ENCODE measurements around the gene ARHGEF19. TPM values are rescaled to one million over a fixed set of nuclear protein-coding genes. Genes with fewer than 3 reads are reported as not detected.
A peak's percentile ranks its signal among the peaks of the same experiment; 100 is the strongest.
"Not testable (repeated sequence)": the region's sequence is repeated elsewhere in the genome, so short reads cannot be mapped to it uniquely, and the experiment has no call there.

ARHGEF19 gene
- total and polyA plus RNA-seq, 9 donors: 1.3 to 9.2 (median 2.8) TPM

DNA sequence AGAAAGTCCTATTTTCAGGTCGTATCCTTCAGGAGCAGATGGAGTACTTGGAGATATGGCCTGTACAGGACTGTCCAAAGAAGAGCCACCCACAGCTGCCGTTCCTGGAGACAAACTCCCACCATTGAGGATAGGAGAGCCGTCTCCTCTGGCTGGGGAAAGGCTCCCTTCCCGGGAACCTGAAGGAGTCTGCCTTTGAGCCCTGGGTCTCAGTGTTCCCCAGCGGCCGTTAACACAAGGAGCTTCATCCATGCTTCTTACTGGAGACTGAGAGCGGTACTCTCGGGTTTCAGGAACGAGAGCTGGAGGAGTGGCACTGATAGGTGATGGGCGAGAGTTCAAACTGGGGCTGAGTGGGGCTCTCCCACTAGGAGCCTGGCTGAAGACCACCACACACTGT, 38.9 kb upstream of the ARHGEF19 start:
- peaks cover 30% of the 10 kb centered on the region for H3K4me1 ChIP-seq (ENCODE audit: control insufficient read depth, insufficient read depth, low read length)
- 77% methylated on average over 6 of the region's 10 CpGs for WGBS (ENCODE audit: insufficient coverage)
- DNase-seq: no peak
- H3K27ac ChIP-seq (ENCODE audit: low read length): no peak overlapping the region
- H3K36me3 ChIP-seq (ENCODE audit: control insufficient read depth, insufficient read depth, low read length): peaks cover 52% of the 10 kb centered on the region
- H3K9me3 ChIP-seq (replicated peaks; ENCODE audit: control insufficient read depth, low read depth, low read length): no peaks in the 10 kb centered on the region
- no peak overlapping the region for H3K4me3 ChIP-seq (ENCODE audit: low read length)
- H3K27me3 ChIP-seq (ENCODE audit: control insufficient read depth, insufficient read depth, low read length): no peaks in the 10 kb centered on the region

DNA sequence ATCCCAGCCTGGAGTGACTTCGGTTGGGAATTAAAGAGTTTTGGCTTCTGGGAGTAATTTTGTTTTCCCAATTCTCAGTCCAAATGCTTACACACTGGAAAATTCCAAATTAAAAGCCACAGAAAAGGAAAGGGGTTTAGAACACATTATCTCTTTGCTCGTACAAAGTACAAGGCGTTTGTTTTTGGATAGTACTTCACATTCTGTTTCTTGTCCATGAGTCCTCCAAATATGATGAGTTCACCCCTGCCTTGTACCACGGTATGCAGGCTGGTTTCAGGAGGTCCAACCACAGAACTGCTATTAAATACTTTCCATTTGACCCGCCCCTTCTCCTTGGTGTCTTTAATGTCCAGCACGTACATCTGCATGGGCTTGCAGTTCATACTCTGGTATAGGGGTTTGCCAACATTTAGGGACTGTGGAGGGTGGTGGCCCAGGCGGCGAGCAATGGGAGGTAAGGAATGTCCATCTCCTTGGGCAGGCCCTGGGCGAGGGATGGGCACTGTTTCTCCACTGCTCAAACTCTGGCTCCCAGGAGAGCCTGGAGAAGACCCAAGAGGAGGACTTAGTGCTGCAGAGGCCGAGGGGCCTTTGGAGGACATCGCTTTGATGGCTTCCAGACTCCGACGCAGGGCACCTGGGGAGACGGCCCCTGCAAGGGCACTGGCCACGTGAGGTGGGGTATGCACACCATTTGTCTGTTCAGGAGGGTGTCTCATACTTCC, 38.2 kb upstream of the ARHGEF19 start:
- peaks cover 30% of the 10 kb centered on the region for H3K4me1 ChIP-seq (ENCODE audit: control insufficient read depth, insufficient read depth, low read length)
- peaks cover 49% of the 10 kb centered on the region for H3K36me3 ChIP-seq (ENCODE audit: control insufficient read depth, insufficient read depth, low read length)
- no peaks in the 10 kb centered on the region for H3K9me3 ChIP-seq (replicated peaks; ENCODE audit: control insufficient read depth, low read depth, low read length)
- peak overlapping the region; percentile 44 for H3K27ac ChIP-seq (ENCODE audit: low read length)
- H3K4me3 ChIP-seq (ENCODE audit: low read length): no peak overlapping the region
- WGBS (ENCODE audit: insufficient coverage): 88% methylated on average over 9 of the region's 15 CpGs
- DNase-seq: peak; percentile 65
- H3K27me3 ChIP-seq (ENCODE audit: control insufficient read depth, insufficient read depth, low read length): no peaks in the 10 kb centered on the region

DNA sequence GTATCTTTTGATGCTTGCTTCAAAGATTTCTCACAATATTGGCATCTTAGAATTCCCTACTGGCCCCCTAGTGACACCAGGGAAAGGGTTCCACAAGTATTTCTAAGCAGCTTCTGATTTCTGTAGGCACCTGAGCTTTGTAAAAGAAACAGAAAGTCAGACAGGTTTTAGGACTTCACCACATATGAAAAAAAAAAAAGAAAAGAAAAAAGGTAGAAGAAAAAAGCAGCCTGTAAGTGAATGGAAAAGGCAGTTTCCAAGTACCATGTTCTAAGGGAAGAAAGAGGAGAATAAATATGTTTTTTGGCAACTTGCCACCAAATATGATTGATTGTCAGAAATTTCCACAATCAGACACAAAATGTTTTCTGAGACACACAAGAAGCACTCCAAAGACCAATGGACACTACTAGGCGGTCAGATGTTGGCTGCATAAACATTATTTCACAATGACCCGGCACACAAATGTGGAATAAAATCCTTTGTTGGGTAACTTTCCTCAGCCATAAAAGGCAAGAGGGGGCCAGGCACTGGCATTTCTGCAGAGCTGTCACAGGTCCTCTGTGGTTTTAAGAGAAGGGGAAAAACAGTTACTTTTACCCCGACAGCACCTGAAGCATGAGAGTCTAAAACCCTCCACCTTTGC, 37.3 kb upstream of the ARHGEF19 start:
- peaks cover 49% of the 10 kb centered on the region for H3K36me3 ChIP-seq (ENCODE audit: control insufficient read depth, insufficient read depth, low read length)
- no peaks in the 10 kb centered on the region for H3K27me3 ChIP-seq (ENCODE audit: control insufficient read depth, insufficient read depth, low read length)
- no peak overlapping the region for H3K4me3 ChIP-seq (ENCODE audit: low read length)
- peak; percentile 58 for DNase-seq
- H3K27ac ChIP-seq (ENCODE audit: low read length): no peak overlapping the region
- H3K4me1 ChIP-seq (ENCODE audit: control insufficient read depth, insufficient read depth, low read length): peaks cover 30% of the 10 kb centered on the region
- no CpG with 5 or more reads among the region's 3 CpGs for WGBS (ENCODE audit: insufficient coverage)
- no peaks in the 10 kb centered on the region for H3K9me3 ChIP-seq (replicated peaks; ENCODE audit: control insufficient read depth, low read depth, low read length)

DNA sequence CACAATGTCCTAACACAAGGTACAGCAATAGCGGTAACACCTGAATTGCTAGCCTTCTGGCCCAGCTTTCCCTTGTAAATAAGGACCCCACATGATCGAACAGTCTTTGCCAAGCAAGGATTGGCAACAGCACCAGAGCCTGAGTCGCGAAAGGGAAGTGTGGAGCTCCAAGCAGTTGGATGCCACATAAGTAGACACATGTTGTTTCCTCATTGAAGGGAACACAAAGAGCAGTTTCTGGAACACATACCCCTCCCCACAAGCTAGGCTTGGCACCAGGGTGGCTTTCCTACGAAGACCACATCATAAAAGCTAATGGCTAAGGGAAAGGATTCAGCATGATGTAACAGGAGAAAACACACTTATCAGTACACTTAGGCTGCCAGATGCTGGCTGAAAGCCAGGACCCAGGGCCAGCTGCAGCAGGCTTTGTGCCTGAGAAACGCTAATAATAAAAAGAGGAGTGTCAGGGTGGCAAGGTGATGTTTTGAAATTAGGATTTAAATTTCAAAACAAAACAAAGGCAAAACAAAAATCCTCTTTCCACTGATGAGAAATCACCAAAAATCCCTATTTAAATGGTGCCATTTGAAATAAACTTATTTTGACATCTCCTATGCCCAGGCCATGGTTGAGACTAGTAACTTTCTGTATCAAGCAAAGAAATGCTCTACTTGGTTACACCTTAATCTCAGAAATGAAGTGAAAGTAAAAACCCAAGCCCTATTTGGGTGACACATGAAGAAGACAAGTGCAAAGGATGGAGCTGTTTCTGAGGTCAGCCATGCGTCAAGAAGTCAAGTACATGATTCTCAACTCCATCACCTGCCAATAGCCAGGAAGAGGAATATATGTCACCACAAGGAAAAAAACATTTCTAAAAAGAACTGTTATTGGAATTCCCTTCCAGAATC, 36.4 kb upstream of the ARHGEF19 start:
- H3K9me3 ChIP-seq (replicated peaks; ENCODE audit: control insufficient read depth, low read depth, low read length): no peaks in the 10 kb centered on the region
- peaks cover 46% of the 10 kb centered on the region for H3K36me3 ChIP-seq (ENCODE audit: control insufficient read depth, insufficient read depth, low read length)
- WGBS (ENCODE audit: insufficient coverage): 33% methylated on average over 3 of the region's 7 CpGs
- DNase-seq: peak; percentile 78
- H3K27ac ChIP-seq (ENCODE audit: low read length): peak overlapping the region; percentile 40
- H3K4me1 ChIP-seq (ENCODE audit: control insufficient read depth, insufficient read depth, low read length): peaks cover 34% of the 10 kb centered on the region
- H3K4me3 ChIP-seq (ENCODE audit: low read length): no peak overlapping the region
- H3K27me3 ChIP-seq (ENCODE audit: control insufficient read depth, insufficient read depth, low read length): no peaks in the 10 kb centered on the region

DNA sequence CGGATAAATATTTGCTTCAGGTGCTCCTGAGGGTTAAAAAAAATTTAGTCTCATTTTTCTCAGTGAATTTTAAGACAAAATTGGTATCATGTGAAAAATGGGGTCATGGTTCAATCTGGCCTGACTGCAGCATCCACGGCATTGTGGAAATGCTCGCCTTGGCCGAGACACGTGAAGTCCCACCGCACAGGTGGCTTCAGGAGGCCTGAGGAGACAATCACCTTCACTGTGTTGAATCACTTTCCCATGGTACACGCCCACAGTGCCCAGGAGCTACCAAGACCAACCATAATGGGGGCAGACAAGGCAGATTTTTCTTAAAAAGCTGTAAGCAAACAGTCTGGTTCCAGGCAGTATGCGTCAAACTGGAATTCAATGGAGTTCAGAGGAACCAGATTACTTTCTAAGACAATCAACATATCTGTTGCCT, 35.6 kb upstream of the ARHGEF19 start:
- H3K27ac ChIP-seq (ENCODE audit: low read length): peak overlapping the region; percentile 40
- DNase-seq: no peak
- 89% methylated on average over 7 of the region's 8 CpGs for WGBS (ENCODE audit: insufficient coverage)

DNA sequence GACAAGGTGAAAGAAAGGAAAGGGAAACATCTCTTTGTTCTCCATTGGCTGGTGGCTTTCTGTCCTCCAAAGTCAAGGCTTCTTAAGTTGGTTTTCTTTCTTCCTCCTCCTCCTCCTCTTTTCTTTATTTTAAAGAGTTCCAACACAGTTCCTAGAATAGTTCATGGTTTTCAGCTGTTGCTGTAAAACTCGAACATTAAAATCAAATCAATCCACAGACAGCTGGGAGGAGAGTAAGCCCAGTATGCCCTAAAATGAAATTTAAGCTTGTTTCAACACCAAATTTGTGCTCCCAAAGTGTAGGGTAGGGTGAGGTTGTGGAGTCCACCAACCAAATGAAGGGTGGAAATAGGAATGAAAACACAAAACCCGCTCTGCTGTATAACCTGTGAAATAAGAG, 35.0 kb upstream of the ARHGEF19 start:
- WGBS (ENCODE audit: insufficient coverage): 71% methylated on average over 1 of the region's 2 CpGs
- no peak overlapping the region for H3K4me3 ChIP-seq (ENCODE audit: low read length)
- DNase-seq: no peak
- peaks cover 38% of the 10 kb centered on the region for H3K4me1 ChIP-seq (ENCODE audit: control insufficient read depth, insufficient read depth, low read length)
- no peaks in the 10 kb centered on the region for H3K9me3 ChIP-seq (replicated peaks; ENCODE audit: control insufficient read depth, low read depth, low read length)
- H3K36me3 ChIP-seq (ENCODE audit: control insufficient read depth, insufficient read depth, low read length): peaks cover 38% of the 10 kb centered on the region
- H3K27ac ChIP-seq (ENCODE audit: low read length): no peak overlapping the region
- H3K27me3 ChIP-seq (ENCODE audit: control insufficient read depth, insufficient read depth, low read length): no peaks in the 10 kb centered on the region

More for the DNA sequence above, 35.6 kb upstream of the ARHGEF19 start:
- no peak overlapping the region for H3K4me3 ChIP-seq (ENCODE audit: low read length)
- no peaks in the 10 kb centered on the region for H3K27me3 ChIP-seq (ENCODE audit: control insufficient read depth, insufficient read depth, low read length)
- H3K9me3 ChIP-seq (replicated peaks; ENCODE audit: control insufficient read depth, low read depth, low read length): no peaks in the 10 kb centered on the region
- H3K36me3 ChIP-seq (ENCODE audit: control insufficient read depth, insufficient read depth, low read length): peaks cover 40% of the 10 kb centered on the region
- H3K4me1 ChIP-seq (ENCODE audit: control insufficient read depth, insufficient read depth, low read length): peaks cover 38% of the 10 kb centered on the region

DNA sequence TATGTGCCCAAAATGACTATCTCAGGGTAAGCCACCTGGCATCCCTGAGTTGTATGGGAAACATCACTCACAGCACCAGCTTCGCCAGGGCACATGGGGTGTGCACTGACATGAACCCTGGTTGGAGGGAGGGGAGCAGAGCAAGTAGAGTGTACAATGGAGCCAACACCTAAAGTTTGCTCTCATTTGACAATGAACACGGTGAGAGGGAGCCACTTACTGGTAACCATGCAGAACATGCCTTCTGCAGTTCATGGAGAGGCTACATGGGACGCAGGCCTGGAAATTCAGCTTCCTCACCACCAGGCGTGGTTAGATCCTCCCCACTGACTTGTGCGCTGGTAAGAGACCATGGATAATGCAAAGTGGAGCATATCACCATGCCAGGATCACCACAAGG, 34.5 kb upstream of the ARHGEF19 start:
- H3K4me1 ChIP-seq (ENCODE audit: control insufficient read depth, insufficient read depth, low read length): peaks cover 38% of the 10 kb centered on the region
- 52% methylated on average over 2 of the region's 5 CpGs for WGBS (ENCODE audit: insufficient coverage)
- H3K27me3 ChIP-seq (ENCODE audit: control insufficient read depth, insufficient read depth, low read length): no peaks in the 10 kb centered on the region
- no peaks in the 10 kb centered on the region for H3K9me3 ChIP-seq (replicated peaks; ENCODE audit: control insufficient read depth, low read depth, low read length)
- peaks cover 33% of the 10 kb centered on the region for H3K36me3 ChIP-seq (ENCODE audit: control insufficient read depth, insufficient read depth, low read length)
- H3K4me3 ChIP-seq (ENCODE audit: low read length): no peak overlapping the region
- no peak for DNase-seq
- H3K27ac ChIP-seq (ENCODE audit: low read length): no peak overlapping the region

DNA sequence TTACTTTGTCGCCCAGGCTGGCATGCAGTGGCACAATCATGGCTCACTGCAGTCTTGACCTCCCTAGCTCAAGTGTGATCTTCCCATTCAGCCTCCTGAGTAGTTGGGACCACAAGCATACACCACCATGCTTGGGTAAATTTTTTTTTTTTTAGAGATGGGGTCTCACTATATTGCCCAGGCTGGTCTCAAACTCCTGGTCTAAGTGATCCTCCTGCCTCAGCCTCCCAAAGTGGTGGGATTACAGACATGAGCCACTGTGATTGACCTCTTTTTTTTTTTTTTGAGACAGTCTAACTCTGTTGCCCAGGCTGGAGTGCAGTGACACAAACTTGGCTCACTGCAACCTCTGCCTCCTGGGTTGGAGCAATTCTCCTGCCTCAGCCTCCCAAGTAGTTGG, 33.8 kb upstream of the ARHGEF19 start:
- Histone ChIP-seq H3K4me1 (ENCODE audit: control insufficient read depth, insufficient read depth, low read length) (peaks cover 42% of the 10 kb centered on the region), H3K36me3 (ENCODE audit: control insufficient read depth, insufficient read depth, low read length) (peaks cover 27% of the 10 kb centered on the region)
- not testable (repeated sequence) for H3K4me3 ChIP-seq (ENCODE audit: low read length); DNase-seq; H3K9me3 ChIP-seq (replicated peaks; ENCODE audit: control insufficient read depth, low read depth, low read length); H3K27me3 ChIP-seq (ENCODE audit: control insufficient read depth, insufficient read depth, low read length); H3K27ac ChIP-seq (ENCODE audit: low read length)
- no CpG with 5 or more reads among the region's 1 CpG for WGBS (ENCODE audit: insufficient coverage)

DNA sequence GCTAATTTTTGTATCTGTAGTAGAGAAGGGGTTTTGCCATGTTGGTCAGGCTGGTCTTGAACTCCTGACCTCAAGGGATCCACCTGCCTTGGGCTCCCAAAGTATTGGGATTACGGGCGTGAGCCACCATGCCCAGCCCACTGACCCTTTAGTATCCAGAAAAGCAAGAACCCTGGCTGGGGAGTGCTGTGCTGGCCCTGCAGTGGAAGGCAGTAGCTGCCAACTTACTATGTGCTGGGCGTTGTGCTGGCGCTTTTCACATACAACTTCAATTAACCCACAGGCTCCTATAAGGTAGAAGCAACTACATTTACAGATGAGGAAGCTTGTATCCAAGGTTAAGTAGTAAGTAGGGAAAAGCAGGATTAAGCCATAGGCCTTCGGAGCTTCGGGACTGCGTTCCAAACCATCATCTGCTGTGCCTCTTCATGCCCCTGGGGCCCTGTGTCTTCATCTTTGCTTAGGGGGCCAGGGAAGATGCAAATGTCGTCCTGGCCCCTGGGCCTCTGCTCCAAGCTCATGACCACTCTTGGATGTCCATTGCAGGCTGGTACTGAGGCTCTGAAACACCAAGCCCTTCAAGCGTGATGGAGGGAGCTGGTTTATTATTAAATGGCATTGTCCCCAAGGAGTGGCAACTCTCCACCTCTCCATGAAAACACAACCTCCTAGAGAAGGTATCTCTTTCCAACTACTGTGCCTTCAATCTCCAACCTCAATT, 33.2 kb upstream of the ARHGEF19 start:
- peaks cover 39% of the 10 kb centered on the region for H3K4me1 ChIP-seq (ENCODE audit: control insufficient read depth, insufficient read depth, low read length)
- H3K9me3 ChIP-seq (replicated peaks; ENCODE audit: control insufficient read depth, low read depth, low read length): no peaks in the 10 kb centered on the region
- WGBS (ENCODE audit: insufficient coverage): 74% methylated on average over 5 of the region's 9 CpGs
- no peak overlapping the region for H3K4me3 ChIP-seq (ENCODE audit: low read length)
- no peaks in the 10 kb centered on the region for H3K27me3 ChIP-seq (ENCODE audit: control insufficient read depth, insufficient read depth, low read length)
- no peak overlapping the region for H3K27ac ChIP-seq (ENCODE audit: low read length)
- no peak for DNase-seq
- H3K36me3 ChIP-seq (ENCODE audit: control insufficient read depth, insufficient read depth, low read length): peaks cover 20% of the 10 kb centered on the region

Measured in muscle of leg (tissue), 11 donors.